Neutrophil (primary cell): Measurements from ENCODE around the gene ZNF277.

ENCODE experiments used
- H3K27ac ChIP-seq: fragments of 200-600 bp; sonication (generic); 2 replicates; pipeline ENCODE4 v1.5.1; 2016; ENCODE audit warnings: mild to moderate bottlenecking, moderate library complexity
- H3K27me3 ChIP-seq: fragments of 200-600 bp; sonication (generic); 2 replicates; pipeline ENCODE4 v1.6.0; 2016; ENCODE audit warnings: mild to moderate bottlenecking
- H3K36me3 ChIP-seq: fragments of 200-600 bp; sonication (generic); 2 replicates; pipeline ENCODE4 v1.5.1; 2017
- H3K4me1 ChIP-seq, 2 experiments: fragments of 200-600 bp in 1 of 2; sonication (generic) in 1 of 2; 1 replicate in 1 of 2; 2 replicates in 1 of 2; pipeline versions ENCODE4 v1.5.1 to v1.6.1; 2013 to 2016; ENCODE audit warnings: low read depth in 1 of 2, low read length in 1 of 2, mild to moderate bottlenecking in 1 of 2, moderate library complexity in 1 of 2; ENCODE audit not compliant: control insufficient read depth in 1 of 2, insufficient read depth in 1 of 2
- H3K4me3 ChIP-seq, 2 experiments: fragments of 200-600 bp in 1 of 2; sonication (generic) in 1 of 2; 1 replicate in 1 of 2; 2 replicates in 1 of 2; pipeline ENCODE4 v1.5.1; 2013 to 2016; ENCODE audit warnings: low read depth in 1 of 2, low read length in 1 of 2, mild to moderate bottlenecking in 1 of 2, moderate library complexity in 1 of 2
- H3K9me3 ChIP-seq: fragments of 200-600 bp; sonication (generic); 2 replicates; pipeline ENCODE4 v1.5.1; 2016
- TF ChIP-seq, protein P1 (sequence below): fragments of 200-600 bp; sonication (generic); IDR thresholded peaks from 2 replicates; pipeline ENCODE4 v1.5.1; 2016; ENCODE audit warnings: antibody characterized with exemption

The ZNF277 gene

DNA sequence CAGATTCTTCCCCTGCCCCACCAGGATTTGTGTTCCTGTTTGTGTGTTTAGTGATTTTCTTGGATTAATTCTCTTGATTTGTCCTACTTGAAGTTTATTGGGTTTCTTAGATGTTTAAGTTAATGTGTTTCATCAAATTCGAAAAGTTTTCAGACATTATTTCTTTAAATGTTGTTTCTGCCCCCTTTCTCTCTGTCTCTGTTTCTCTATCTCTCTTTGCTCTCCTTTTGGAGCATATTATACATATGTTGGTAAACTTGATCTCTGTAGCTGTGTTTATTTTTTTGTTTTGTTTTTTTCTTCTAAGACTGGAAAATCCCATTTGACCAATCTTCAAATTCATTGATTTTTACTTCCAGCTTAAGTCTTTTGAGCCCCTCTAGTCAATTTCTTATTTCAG lies 115.6 kb downstream of the ZNF277 start:
- H3K27ac ChIP-seq, result no peak overlapping the region
- no peaks in the 10 kb centered on the region for H3K4me1 ChIP-seq
- H3K36me3 ChIP-seq, result peaks cover 11% of the 10 kb centered on the region
- H3K9me3 ChIP-seq, result no peaks in the 10 kb centered on the region
- no peaks in the 10 kb centered on the region for H3K27me3 ChIP-seq
- H3K4me3 ChIP-seq, result no peak overlapping the region
- TF ChIP-seq, protein P1, sequence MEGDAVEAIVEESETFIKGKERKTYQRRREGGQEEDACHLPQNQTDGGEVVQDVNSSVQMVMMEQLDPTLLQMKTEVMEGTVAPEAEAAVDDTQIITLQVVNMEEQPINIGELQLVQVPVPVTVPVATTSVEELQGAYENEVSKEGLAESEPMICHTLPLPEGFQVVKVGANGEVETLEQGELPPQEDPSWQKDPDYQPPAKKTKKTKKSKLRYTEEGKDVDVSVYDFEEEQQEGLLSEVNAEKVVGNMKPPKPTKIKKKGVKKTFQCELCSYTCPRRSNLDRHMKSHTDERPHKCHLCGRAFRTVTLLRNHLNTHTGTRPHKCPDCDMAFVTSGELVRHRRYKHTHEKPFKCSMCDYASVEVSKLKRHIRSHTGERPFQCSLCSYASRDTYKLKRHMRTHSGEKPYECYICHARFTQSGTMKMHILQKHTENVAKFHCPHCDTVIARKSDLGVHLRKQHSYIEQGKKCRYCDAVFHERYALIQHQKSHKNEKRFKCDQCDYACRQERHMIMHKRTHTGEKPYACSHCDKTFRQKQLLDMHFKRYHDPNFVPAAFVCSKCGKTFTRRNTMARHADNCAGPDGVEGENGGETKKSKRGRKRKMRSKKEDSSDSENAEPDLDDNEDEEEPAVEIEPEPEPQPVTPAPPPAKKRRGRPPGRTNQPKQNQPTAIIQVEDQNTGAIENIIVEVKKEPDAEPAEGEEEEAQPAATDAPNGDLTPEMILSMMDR, result no peak

DNA sequence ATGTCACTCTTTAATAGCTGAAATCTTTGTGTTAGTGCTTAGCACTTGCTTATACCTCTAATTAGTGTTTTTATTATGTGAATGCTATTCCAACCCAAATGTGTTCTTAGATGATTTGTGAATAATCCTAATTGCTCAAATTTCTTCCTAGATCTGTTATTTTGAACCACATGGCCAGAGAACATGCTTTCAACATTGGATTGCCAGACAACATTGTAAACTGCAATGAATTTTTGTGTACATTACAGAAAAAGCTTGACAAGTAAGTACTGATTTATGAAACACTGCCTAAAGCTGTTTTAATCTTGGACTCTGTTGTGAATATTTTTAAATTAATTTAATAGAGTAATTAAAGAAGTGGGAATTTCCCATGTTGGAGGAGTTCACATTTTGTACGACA lies 121.1 kb downstream of the ZNF277 start:
- TF ChIP-seq, protein P1, result no peak

DNA sequence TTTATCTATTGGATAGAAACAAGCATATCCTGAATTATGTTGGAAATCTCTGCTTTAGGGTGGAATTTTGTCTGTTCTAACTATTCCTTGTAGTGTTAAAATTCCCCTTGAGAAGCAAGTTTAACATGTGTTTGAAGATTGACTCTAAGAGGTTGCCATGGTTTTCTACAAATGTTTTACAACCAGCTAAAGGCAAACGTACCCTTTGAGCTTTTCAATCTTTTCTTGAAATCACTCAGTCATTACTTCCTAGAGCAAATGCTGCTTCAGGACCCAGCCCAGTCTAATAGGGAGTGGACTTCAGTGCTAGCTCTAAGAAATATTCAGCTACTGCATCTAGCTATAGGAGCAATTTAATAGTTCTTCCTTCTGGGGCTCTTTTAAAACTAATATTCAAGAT lies 125.0 kb downstream of the ZNF277 start:
- TF ChIP-seq, protein P1, result no peak
- no peaks in the 10 kb centered on the region for H3K9me3 ChIP-seq
- no peaks in the 10 kb centered on the region for H3K4me1 ChIP-seq
- peaks cover 11% of the 10 kb centered on the region for H3K36me3 ChIP-seq
- no peak overlapping the region for H3K4me3 ChIP-seq
- H3K27me3 ChIP-seq, result no peaks in the 10 kb centered on the region
- H3K27ac ChIP-seq, result no peak overlapping the region

More for the DNA sequence above, 121.1 kb downstream of the ZNF277 start:
- Histone ChIP-seq H3K36me3 (peaks cover 16% of the 10 kb centered on the region), H3K4me3 (no peak overlapping the region), H3K27me3 (no peaks in the 10 kb centered on the region), H3K9me3 (no peaks in the 10 kb centered on the region), H3K4me1 (no peaks in the 10 kb centered on the region), H3K27ac (no peak overlapping the region)

DNA sequence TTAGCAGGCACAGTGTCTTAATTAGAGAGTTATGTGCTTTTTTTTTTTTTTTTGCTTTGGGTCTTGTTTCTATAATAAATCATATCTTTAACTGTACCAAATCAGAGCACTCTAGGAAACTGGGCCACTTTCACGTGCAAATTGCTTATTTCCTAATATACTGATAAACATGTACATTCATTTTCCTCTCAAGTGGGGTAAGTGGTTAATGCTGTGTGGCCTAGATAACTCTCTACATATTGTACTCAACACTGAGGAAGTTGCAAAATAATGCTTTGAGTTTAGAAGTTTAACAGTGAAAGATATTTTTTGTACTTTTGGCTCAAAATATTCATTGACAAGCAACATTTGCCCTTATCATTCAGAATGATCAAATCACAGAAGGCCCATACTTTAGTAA lies 127.9 kb downstream of the ZNF277 start:
- TF ChIP-seq, protein P1, result no peak
- Histone ChIP-seq H3K36me3 (peaks cover 9% of the 10 kb centered on the region), H3K4me1 (no peaks in the 10 kb centered on the region), H3K27ac (no peak overlapping the region), H3K9me3 (no peaks in the 10 kb centered on the region), H3K27me3 (no peaks in the 10 kb centered on the region), H3K4me3 (no peak overlapping the region)

DNA sequence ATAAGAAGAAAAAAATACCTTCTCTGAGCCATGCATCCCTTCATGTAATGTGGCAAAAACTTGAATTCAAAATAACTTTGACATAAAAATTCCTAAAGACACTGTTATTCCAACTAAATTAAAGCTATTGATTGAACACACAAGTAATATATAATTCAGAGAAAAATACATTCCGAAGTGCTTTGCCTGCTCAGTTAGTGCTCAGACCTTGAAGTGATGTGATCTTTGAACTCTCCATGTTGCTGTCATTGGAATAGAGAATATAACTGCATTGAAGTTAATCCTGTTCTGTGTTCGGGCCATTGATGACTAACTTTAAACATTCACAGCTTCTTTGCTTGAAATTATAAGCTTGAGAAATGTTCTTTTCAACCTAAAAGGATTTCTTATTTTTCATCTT lies 129.8 kb downstream of the ZNF277 start:
- H3K4me1 ChIP-seq, result no peaks in the 10 kb centered on the region
- no peaks in the 10 kb centered on the region for H3K27me3 ChIP-seq
- TF ChIP-seq, protein P1, result no peak
- H3K36me3 ChIP-seq, result peaks cover 18% of the 10 kb centered on the region
- no peak overlapping the region for H3K27ac ChIP-seq
- H3K9me3 ChIP-seq, result no peaks in the 10 kb centered on the region
- no peak overlapping the region for H3K4me3 ChIP-seq

DNA sequence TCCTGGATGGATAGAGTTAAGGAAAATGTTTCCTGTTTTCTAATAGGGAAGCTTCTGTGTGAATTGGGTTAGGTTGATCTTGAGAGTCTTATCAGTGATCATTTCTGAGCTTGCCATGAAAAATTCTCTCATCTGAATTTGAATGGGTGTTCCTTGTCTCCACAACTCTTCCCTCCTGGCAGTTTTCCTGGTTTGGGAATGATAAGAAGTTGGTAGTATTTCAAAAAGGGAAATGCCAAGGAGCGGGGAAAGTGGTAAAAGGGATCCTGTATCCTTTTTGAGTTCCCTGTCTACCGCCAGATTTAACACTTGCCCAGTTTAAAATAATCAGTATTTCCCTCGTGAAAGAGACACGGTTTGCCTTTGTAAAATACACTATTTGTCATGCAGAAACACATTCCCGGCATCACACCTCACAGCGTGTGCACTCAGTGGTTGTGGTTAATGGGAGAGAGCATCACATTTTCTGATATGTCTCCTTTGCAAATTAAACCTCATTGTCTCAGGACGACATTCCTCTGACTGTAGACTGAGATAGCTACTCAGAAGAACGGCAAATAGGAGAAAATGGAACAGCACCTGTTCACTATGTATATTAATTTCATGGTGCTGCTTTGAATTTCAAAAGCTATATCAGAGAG lies 130.6 kb downstream of the ZNF277 start:
- H3K27me3 ChIP-seq, result no peaks in the 10 kb centered on the region
- H3K36me3 ChIP-seq, result peaks cover 26% of the 10 kb centered on the region
- H3K4me3 ChIP-seq, result no peak overlapping the region
- TF ChIP-seq, protein P1, result no peak
- H3K4me1 ChIP-seq, result no peaks in the 10 kb centered on the region
- no peaks in the 10 kb centered on the region for H3K9me3 ChIP-seq
- no peak overlapping the region for H3K27ac ChIP-seq
